ENCODE measurements around the gene INO80E. TPM values are rescaled to one million over a fixed set of nuclear protein-coding genes. Genes with fewer than 3 reads are reported as not detected.
"Not testable (repeated sequence)": the region's sequence is repeated elsewhere in the genome, so short reads cannot be mapped to it uniquely, and the experiment has no call there.

The INO80E gene
- total RNA-seq, 2 donors from 2014 or later: 72.4 to 76.7 TPM

GRCh38 chr16:30012598-30012997 is 16.6 kb downstream of the INO80E start:
- H3K27me3 Mint-ChIP-seq: peaks cover 21% of the 10 kb centered on the region
- H3K9me3 ChIP-seq (ENCODE audit: control insufficient read depth, low read length, poor library complexity, severe bottlenecking); DNase-seq; H3K27ac Mint-ChIP-seq; H3K4me3 Mint-ChIP-seq; ATAC-seq; H3K36me3 Mint-ChIP-seq (ENCODE audit: low read depth): not testable (repeated sequence)
- peaks cover 11% of the 10 kb centered on the region for H3K4me1 Mint-ChIP-seq

- not testable (repeated sequence) for DNase-seq; ATAC-seq; H3K9me3 ChIP-seq (ENCODE audit: control insufficient read depth, low read length, poor library complexity, severe bottlenecking); H3K4me3 Mint-ChIP-seq; H3K27ac Mint-ChIP-seq; H3K27me3 Mint-ChIP-seq; H3K36me3 Mint-ChIP-seq (ENCODE audit: low read depth)
- H3K4me1 Mint-ChIP-seq: peaks cover 11% of the 10 kb centered on the region
Observed at GRCh38 chr16:30015450-30015849, 19.4 kb downstream of the INO80E start.

GRCh38 chr16:30016555-30017276 is 20.7 kb downstream of the INO80E start:
- H3K27ac Mint-ChIP-seq: no peak overlapping the region
- H3K4me3 Mint-ChIP-seq: no peak overlapping the region

GRCh38 chr16:30017277-30017656 is 21.2 kb downstream of the INO80E start:
- H3K27ac Mint-ChIP-seq: no peak overlapping the region
- H3K4me3 Mint-ChIP-seq: no peak overlapping the region
- H3K36me3 Mint-ChIP-seq (ENCODE audit: low read depth): no peaks in the 10 kb centered on the region
- ATAC-seq (no peak), DNase-seq (no peak)
- peaks cover under 1% of the 10 kb centered on the region for H3K27me3 Mint-ChIP-seq
- H3K9me3 ChIP-seq (ENCODE audit: control insufficient read depth, low read length, poor library complexity, severe bottlenecking): no peaks in the 10 kb centered on the region
- peaks cover 9% of the 10 kb centered on the region for H3K4me1 Mint-ChIP-seq

More at GRCh38 chr16:30016555-30017276, 20.7 kb downstream of the INO80E start:
- DNase-seq (no peak), ATAC-seq (no peak)
- peaks cover 6% of the 10 kb centered on the region for H3K27me3 Mint-ChIP-seq
- no peaks in the 10 kb centered on the region for H3K9me3 ChIP-seq (ENCODE audit: control insufficient read depth, low read length, poor library complexity, severe bottlenecking)
- peaks cover 2% of the 10 kb centered on the region for H3K36me3 Mint-ChIP-seq (ENCODE audit: low read depth)
- H3K4me1 Mint-ChIP-seq: peaks cover 14% of the 10 kb centered on the region

GRCh38 chr16:30017937-30018336 is 21.9 kb downstream of the INO80E start:
- not testable (repeated sequence) for H3K27ac Mint-ChIP-seq; ATAC-seq; H3K4me3 Mint-ChIP-seq; H3K36me3 Mint-ChIP-seq (ENCODE audit: low read depth); H3K9me3 ChIP-seq (ENCODE audit: control insufficient read depth, low read length, poor library complexity, severe bottlenecking); H3K4me1 Mint-ChIP-seq; DNase-seq; H3K27me3 Mint-ChIP-seq

- no peak overlapping the region for H3K4me3 Mint-ChIP-seq
- no peaks in the 10 kb centered on the region for H3K9me3 ChIP-seq (ENCODE audit: control insufficient read depth, low read length, poor library complexity, severe bottlenecking)
- DNase-seq: no peak
- H3K27ac Mint-ChIP-seq: no peak overlapping the region
- peaks cover under 1% of the 10 kb centered on the region for H3K27me3 Mint-ChIP-seq
- no peaks in the 10 kb centered on the region for H3K36me3 Mint-ChIP-seq (ENCODE audit: low read depth)
- ATAC-seq: no peak
- H3K4me1 Mint-ChIP-seq: peaks cover 9% of the 10 kb centered on the region
Observed at GRCh38 chr16:30018731-30019158, 22.7 kb downstream of the INO80E start.

- Mint-ChIP-seq H3K4me1 (peaks cover 15% of the 10 kb centered on the region), H3K4me3 (no peak within 1 kb of the TSS)
Observed at GRCh38 chr16:30022887-30023286, 26.8 kb downstream of the INO80E start, which contains the start of gene C16orf92. TSS of gene C16orf92 (plus strand) at chr16:30023198. CDS start at chr16:30023341, 143 bp downstream.

GRCh38 chr16:30023586-30023985 is 27.5 kb downstream of the INO80E start:
- H3K27me3 Mint-ChIP-seq: peaks cover 31% of the 10 kb centered on the region
- H3K4me1 Mint-ChIP-seq: peaks cover 16% of the 10 kb centered on the region
- DNase-seq (no peak), ATAC-seq (no peak)
- H3K27ac Mint-ChIP-seq: no peak overlapping the region
- H3K9me3 ChIP-seq (ENCODE audit: control insufficient read depth, low read length, poor library complexity, severe bottlenecking): no peaks in the 10 kb centered on the region
- H3K36me3 Mint-ChIP-seq (ENCODE audit: low read depth): peaks cover 7% of the 10 kb centered on the region
- no peak overlapping the region for H3K4me3 Mint-ChIP-seq

More at GRCh38 chr16:30022887-30023286, 26.8 kb downstream of the INO80E start, which contains the start of gene C16orf92:
- ATAC-seq (no peak), DNase-seq (no peak)
- H3K27me3 Mint-ChIP-seq: peaks cover 27% of the 10 kb centered on the region
- H3K36me3 Mint-ChIP-seq (ENCODE audit: low read depth): peaks cover 6% of the 10 kb centered on the region
- no peak within 1 kb of the TSS for H3K27ac Mint-ChIP-seq
- H3K9me3 ChIP-seq (ENCODE audit: control insufficient read depth, low read length, poor library complexity, severe bottlenecking): no peaks in the 10 kb centered on the region

GRCh38 chr16:30024451-30024850 is 28.4 kb downstream of the INO80E start:
- DNase-seq (no peak), ATAC-seq (no peak)
- Mint-ChIP-seq H3K4me3 (no peak overlapping the region), H3K36me3 (ENCODE audit: low read depth) (peaks cover 7% of the 10 kb centered on the region), H3K4me1 (peaks cover 13% of the 10 kb centered on the region), H3K27me3 (peaks cover 39% of the 10 kb centered on the region), H3K27ac (no peak overlapping the region)
- no peaks in the 10 kb centered on the region for H3K9me3 ChIP-seq (ENCODE audit: control insufficient read depth, low read length, poor library complexity, severe bottlenecking)

GRCh38 chr16:30025156-30025555 is 29.1 kb downstream of the INO80E start:
- Mint-ChIP-seq H3K27ac (no peak overlapping the region), H3K36me3 (ENCODE audit: low read depth) (peaks cover 10% of the 10 kb centered on the region), H3K4me3 (no peak overlapping the region), H3K27me3 (peaks cover 46% of the 10 kb centered on the region), H3K4me1 (peaks cover 14% of the 10 kb centered on the region)
- no peaks in the 10 kb centered on the region for H3K9me3 ChIP-seq (ENCODE audit: control insufficient read depth, low read length, poor library complexity, severe bottlenecking)
- no peak for DNase-seq
- ATAC-seq: no peak

- Mint-ChIP-seq H3K36me3 (ENCODE audit: low read depth) (peaks cover 10% of the 10 kb centered on the region), H3K27me3 (peaks cover 49% of the 10 kb centered on the region), H3K27ac (no peak overlapping the region), H3K4me1 (peaks cover 16% of the 10 kb centered on the region), H3K4me3 (no peak overlapping the region)
- no peak for ATAC-seq
- no peaks in the 10 kb centered on the region for H3K9me3 ChIP-seq (ENCODE audit: control insufficient read depth, low read length, poor library complexity, severe bottlenecking)
- no peak for DNase-seq
Observed at GRCh38 chr16:30025574-30025973, 29.5 kb downstream of the INO80E start.

GRCh38 chr16:30026449-30026848 is 30.4 kb downstream of the INO80E start:
- peaks cover 49% of the 10 kb centered on the region for H3K27me3 Mint-ChIP-seq
- no peak for DNase-seq
- H3K4me3 Mint-ChIP-seq: no peak overlapping the region
- no peak for ATAC-seq
- H3K4me1 Mint-ChIP-seq: peaks cover 11% of the 10 kb centered on the region
- no peak overlapping the region for H3K27ac Mint-ChIP-seq
- no peaks in the 10 kb centered on the region for H3K9me3 ChIP-seq (ENCODE audit: control insufficient read depth, low read length, poor library complexity, severe bottlenecking)
- H3K36me3 Mint-ChIP-seq (ENCODE audit: low read depth): peaks cover 10% of the 10 kb centered on the region

GRCh38 chr16:30027588-30028437 is 31.8 kb downstream of the INO80E start:
- peaks cover 56% of the 10 kb centered on the region for H3K27me3 Mint-ChIP-seq
- no peak overlapping the region for H3K4me3 Mint-ChIP-seq
- ATAC-seq: no peak
- no peak for DNase-seq
- no peaks in the 10 kb centered on the region for H3K9me3 ChIP-seq (ENCODE audit: control insufficient read depth, low read length, poor library complexity, severe bottlenecking)
- H3K36me3 Mint-ChIP-seq (ENCODE audit: low read depth): peaks cover 10% of the 10 kb centered on the region
- no peak overlapping the region for H3K27ac Mint-ChIP-seq
- peaks cover 16% of the 10 kb centered on the region for H3K4me1 Mint-ChIP-seq
